ENCODE data around the gene LMCD1. TPM values are rescaled to one million over a fixed set of nuclear protein-coding genes. Genes with fewer than 3 reads are reported as not detected.

The LMCD1 gene
- total and polyA plus RNA-seq, 2 of the 4 experiments (the other 2 are of a cell fraction), result 50.0 to 53.8 TPM

DNA sequence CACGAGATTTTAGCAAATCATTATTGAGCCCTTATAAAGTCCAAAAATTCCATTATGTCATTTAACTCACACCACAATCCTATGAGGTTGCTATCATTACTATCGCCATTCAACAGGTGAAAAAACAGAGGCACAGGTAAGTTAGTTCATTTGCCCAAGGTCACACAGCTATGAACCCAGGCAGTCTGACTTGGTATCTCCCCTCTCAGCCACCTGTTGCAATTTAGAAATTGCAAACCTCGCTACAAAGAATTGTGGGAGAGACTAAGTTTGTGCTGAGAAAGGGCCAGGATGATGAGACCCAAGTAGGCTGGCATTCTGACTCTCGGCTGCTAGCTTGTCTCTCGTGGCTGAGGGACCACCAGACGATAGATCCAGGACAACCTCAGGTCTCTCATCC is 57.7 kb downstream of the LMCD1 start:
- Histone ChIP-seq H3K4me3 (ENCODE audit: insufficient read depth, low read depth, low read length) (no peak overlapping the region), H4K8ac (ENCODE audit: low read depth in 2 of 2, low read length in 2 of 2) (no peak overlapping the region), H3K14ac (replicated peaks; ENCODE audit: low read depth, low read length) (0 out of 2 replicates have a peak overlapping the region, but pooled peaks have one; percentile 85), H3K9ac (ENCODE audit: low read depth, low read length) (no peak overlapping the region), H3K56ac (ENCODE audit: extremely low read depth, insufficient read depth, low read length) (no peak overlapping the region), H4K20me1 (ENCODE audit: insufficient read depth, low read length) (no peaks in the 10 kb centered on the region), H3K9me3 (ENCODE audit: control insufficient read depth, insufficient read depth, low read length) (no peaks in the 10 kb centered on the region), H3K27me3 (ENCODE audit: control insufficient read depth, insufficient read depth, low read length) (no peaks in the 10 kb centered on the region), H2AK5ac (ENCODE audit: low read depth, low read length) (peak overlapping the region; percentile 24), H3K23ac (ENCODE audit: low read depth, low read length) (0 out of 2 replicates have a peak overlapping the region, but pooled peaks have one; percentile 73), H3K4ac (ENCODE audit: low read depth, low read length) (peak overlapping the region; percentile 96), H4K5ac (ENCODE audit: low read depth, low read length) (no peak overlapping the region), H3K4me1 (ENCODE audit: control insufficient read depth, insufficient read depth, low read length) (peaks cover 33% of the 10 kb centered on the region), H3K18ac (ENCODE audit: low read depth, low read length) (no peak overlapping the region; the same call in 1 of the 2 replicates), H2BK5ac (ENCODE audit: low read depth, low read length, poor library complexity, severe bottlenecking) (no peak overlapping the region), H2BK15ac (ENCODE audit: low read depth, low read length) (peak overlapping the region; percentile 59; the same call in 1 of the 3 replicates), H2BK120ac (ENCODE audit: low read depth, low read length) (peak overlapping the region; percentile 94), H3K4me2 (ENCODE audit: low read depth, low read length) (no peak overlapping the region), H2BK20ac (ENCODE audit: low read depth, low read length) (peak overlapping the region; percentile 91), H2AFZ (replicated peaks; ENCODE audit: low read length, poor library complexity) (no peak overlapping the region), H3K36me3 (ENCODE audit: control insufficient read depth, insufficient read depth, low read length) (peaks cover 5% of the 10 kb centered on the region; the same call in 1 of the 2 replicates), H3K9me1 (ENCODE audit: insufficient read depth, low read length) (peaks cover 34% of the 10 kb centered on the region), H2AK9ac (replicated peaks; ENCODE audit: low read depth, low read length, poor library complexity) (no peak overlapping the region), H4K91ac (ENCODE audit: insufficient read depth, low read depth, low read length) (peak overlapping the region; percentile 92), H3K79me1 (ENCODE audit: low read depth in 1 of 2, low read length in 2 of 2) (no peaks in the 10 kb centered on the region), H3K27ac (ENCODE audit: insufficient read depth, low read length) (no peak overlapping the region)
- POLR2A ChIA-PET (ENCODE audit: unreplicated experiment), result no interaction called here
- BruUV-seq (replicated peaks), result no TSS peak
- 94% methylated on average over 2 of the region's 6 CpGs; no CpG with 5 or more reads in 1 of the 2 experiments for WGBS, 2 experiments (ENCODE audit: extremely low coverage in 2 of 2, insufficient read length in 1 of 2)
- ATAC-seq (ENCODE audit: low read depth), result no peak
- in situ Hi-C loops (cut with MboI; ENCODE audit: low sequenced_read_pairs), result no loop called here
- dilution Hi-C loops (cut with HindIII; ENCODE audit: low sequenced_read_pairs, unreplicated experiment), result no loop called here
- no peak for DNase-seq
- TF ChIP-seq MXI1 (IDR thresholded peaks at IDR 0.05; ENCODE audit: borderline replicate concordance, low read depth, low read length) (no peak), NFE2L2 (IDR thresholded peaks at IDR 0.05; ENCODE audit: low read depth, low read length) (no peak), CHD1 (IDR thresholded peaks at IDR 0.05; ENCODE audit: low read depth, low read length) (no peak), POLR2A (IDR thresholded peaks at IDR 0.05; ENCODE audit: low read depth, low read length) (no peak), CTCF (conservative IDR thresholded peaks at IDR 0.05; ENCODE audit: low read depth, low read length) (no peak), RFX5 (IDR thresholded peaks at IDR 0.05; ENCODE audit: low read depth, low read length) (no peak), MAFK (IDR thresholded peaks at IDR 0.05; ENCODE audit: low read depth, low read length) (no peak), CEBPB (IDR thresholded peaks at IDR 0.05; ENCODE audit: low read depth, low read length) (no peak), RCOR1 (IDR thresholded peaks at IDR 0.05; ENCODE audit: insufficient replicate concordance, low read length) (no peak)
- TF ChIP-seq, protein P1, sequence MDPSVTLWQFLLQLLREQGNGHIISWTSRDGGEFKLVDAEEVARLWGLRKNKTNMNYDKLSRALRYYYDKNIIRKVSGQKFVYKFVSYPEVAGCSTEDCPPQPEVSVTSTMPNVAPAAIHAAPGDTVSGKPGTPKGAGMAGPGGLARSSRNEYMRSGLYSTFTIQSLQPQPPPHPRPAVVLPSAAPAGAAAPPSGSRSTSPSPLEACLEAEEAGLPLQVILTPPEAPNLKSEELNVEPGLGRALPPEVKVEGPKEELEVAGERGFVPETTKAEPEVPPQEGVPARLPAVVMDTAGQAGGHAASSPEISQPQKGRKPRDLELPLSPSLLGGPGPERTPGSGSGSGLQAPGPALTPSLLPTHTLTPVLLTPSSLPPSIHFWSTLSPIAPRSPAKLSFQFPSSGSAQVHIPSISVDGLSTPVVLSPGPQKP (IDR thresholded peaks at IDR 0.05; ENCODE audit: borderline replicate concordance, low read depth, low read length), result no peak
- TF ChIP-seq, protein P2, sequence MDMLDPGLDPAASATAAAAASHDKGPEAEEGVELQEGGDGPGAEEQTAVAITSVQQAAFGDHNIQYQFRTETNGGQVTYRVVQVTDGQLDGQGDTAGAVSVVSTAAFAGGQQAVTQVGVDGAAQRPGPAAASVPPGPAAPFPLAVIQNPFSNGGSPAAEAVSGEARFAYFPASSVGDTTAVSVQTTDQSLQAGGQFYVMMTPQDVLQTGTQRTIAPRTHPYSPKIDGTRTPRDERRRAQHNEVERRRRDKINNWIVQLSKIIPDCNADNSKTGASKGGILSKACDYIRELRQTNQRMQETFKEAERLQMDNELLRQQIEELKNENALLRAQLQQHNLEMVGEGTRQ (IDR thresholded peaks at IDR 0.05; ENCODE audit: low read depth, low read length), result no peak
- intact Hi-C loops (cut with micrococcal nuclease), result loop anchor here (5.0 kb wide), 1 partner anchor 117 kb away; no protein-coding TSS in a partner anchor
- CTCF ChIA-PET, result interaction anchor here (0.6 to 1.1 kb wide), 2 partner anchors 17 kb away, joined by 3 read pairs; no protein-coding TSS in a partner anchor

Data from IMR-90 (cell line).